ENCODE results near the gene DUSP8.
"Not testable (repeated sequence)": the region's sequence is repeated elsewhere in the genome, so short reads cannot be mapped to it uniquely, and the experiment has no call there.

DUSP8 gene

GRCh38 chr11:1513326-1514296 lies 58.5 kb downstream of the DUSP8 start:
- FAIRE-seq = no peak

GRCh38 chr11:1512531-1513258 lies 59.4 kb downstream of the DUSP8 start:
- FAIRE-seq = not testable (repeated sequence)

GRCh38 chr11:1511937-1512496 lies 60.1 kb downstream of the DUSP8 start:
- no peak for FAIRE-seq

- FAIRE-seq = no peak
Observed at GRCh38 chr11:1510928-1511327, 61.1 kb downstream of the DUSP8 start.

DNA sequence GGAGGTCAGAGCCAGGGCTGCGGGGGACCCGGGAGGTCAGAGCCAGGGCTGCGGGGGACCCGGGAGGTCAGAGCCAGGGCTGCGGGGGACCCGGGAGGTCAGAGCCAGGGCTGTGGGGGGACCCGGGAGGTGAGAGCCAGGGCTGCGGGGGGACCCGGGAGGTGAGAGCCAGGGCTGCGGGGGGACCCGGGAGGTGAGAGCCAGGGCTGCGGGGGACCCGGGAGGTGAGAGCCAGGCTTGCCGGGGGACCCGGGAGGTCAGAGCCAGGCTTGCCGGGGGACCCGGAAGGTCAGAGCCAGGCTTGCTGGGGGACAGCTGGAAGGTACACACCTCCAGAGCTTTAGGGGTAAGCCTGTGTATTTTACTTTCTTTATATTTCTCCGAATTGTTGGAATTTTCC lies 61.7 kb downstream of the DUSP8 start:
- not testable (repeated sequence) for FAIRE-seq

- no peak for FAIRE-seq
Observed at GRCh38 chr11:1509626-1510255, 62.3 kb downstream of the DUSP8 start.

GRCh38 chr11:1508986-1509385 lies 63.1 kb downstream of the DUSP8 start:
- FAIRE-seq = no peak

DNA sequence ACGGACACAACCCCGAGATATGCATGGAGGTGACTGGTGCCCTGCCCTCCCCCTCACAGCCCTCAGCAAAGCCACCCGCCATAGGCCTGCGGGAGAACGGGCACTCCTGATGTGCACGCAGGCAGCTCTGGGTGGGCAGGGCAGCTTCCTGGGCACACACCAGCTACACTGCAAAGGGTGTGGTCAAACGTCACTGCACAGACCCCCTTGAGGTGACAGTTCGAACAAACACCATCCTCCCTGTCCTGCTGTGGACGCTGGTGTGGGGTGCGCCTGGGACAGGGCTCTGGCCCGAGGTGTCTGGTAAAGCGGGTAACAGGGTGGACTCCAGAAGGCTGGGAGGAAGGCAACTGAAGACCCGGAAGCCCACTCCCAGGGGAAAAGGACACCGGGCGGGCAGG lies 63.6 kb downstream of the DUSP8 start:
- no peak for FAIRE-seq

GRCh38 chr11:1507381-1508140 lies 64.5 kb downstream of the DUSP8 start:
- FAIRE-seq = no peak

GRCh38 chr11:1506981-1507380 lies 65.1 kb downstream of the DUSP8 start:
- FAIRE-seq = no peak

- FAIRE-seq = no peak
Observed at GRCh38 chr11:1505480-1505879, 66.6 kb downstream of the DUSP8 start.

- FAIRE-seq = no peak
Observed at GRCh38 chr11:1504581-1505290, 67.3 kb downstream of the DUSP8 start.

DNA sequence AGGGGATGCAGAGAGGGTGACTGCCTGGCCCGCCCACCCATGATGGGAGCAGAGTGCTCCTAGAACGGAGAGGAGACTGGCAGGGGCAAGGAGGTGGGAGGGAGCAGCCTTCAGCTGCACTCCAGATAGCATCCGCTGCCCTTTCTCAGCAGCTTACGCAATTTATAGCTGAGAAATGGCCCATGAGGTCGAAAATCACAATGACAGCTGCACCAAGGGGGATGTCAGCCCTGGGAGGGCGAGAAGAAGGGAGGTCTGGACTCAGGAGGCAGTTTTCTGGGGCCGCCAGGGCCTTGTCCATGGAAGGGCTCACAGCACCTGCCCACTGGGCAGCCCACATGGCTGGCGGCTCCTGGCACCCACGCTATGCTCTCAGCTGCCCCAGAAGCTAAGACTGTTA lies 67.9 kb downstream of the DUSP8 start:
- no peak for FAIRE-seq
